Neural progenitor cell (in vitro differentiated cells): Measurements from ENCODE around the gene C10orf71. TPM values are rescaled to one million over a fixed set of nuclear protein-coding genes. Genes with fewer than 3 reads are reported as not detected.

Experiments used
- DNase-seq: peaks from one replicate; pipeline ENCODE4 v3.0.0-alpha.2; 2016; ENCODE audit warnings: low spot score
- H2AFZ ChIP-seq: fragments of 200-600 bp; sonication (generic); replicated peaks from 2 replicates; pipeline ENCODE4 v1.6.1; 2016; ENCODE audit warnings: antibody characterized with exemption
- H3F3A ChIP-seq: fragments of 200-600 bp; sonication (generic); 2 replicates; pipeline ENCODE4 v1.6.1; 2016; ENCODE audit warnings: antibody characterized with exemption, low read depth
- H3K27ac ChIP-seq: fragments of 200-600 bp; sonication (generic); 2 replicates; pipeline ENCODE4 v1.5.1; 2016; ENCODE audit warnings: mild to moderate bottlenecking
- H3K27me3 ChIP-seq: fragments of 200-600 bp; sonication (generic); 2 replicates; pipeline ENCODE4 v1.6.1; 2016; ENCODE audit warnings: mild to moderate bottlenecking, moderate library complexity
- H3K36me3 ChIP-seq: fragments of 200-600 bp; sonication (generic); 2 replicates; pipeline ENCODE4 v1.5.1; 2016
- H3K4me1 ChIP-seq: fragments of 200-600 bp; sonication (generic); 2 replicates; pipeline ENCODE4 v1.6.1; 2016; ENCODE audit warnings: mixed run types
- H3K4me2 ChIP-seq: fragments of 200-600 bp; sonication (generic); 2 replicates; pipeline ENCODE4 v1.6.1; 2016
- H3K4me3 ChIP-seq: fragments of 200-600 bp; sonication (generic); 2 replicates; pipeline ENCODE4 v1.5.1; 2016
- H3K79me2 ChIP-seq: fragments of 200-600 bp; sonication (generic); 2 replicates; pipeline ENCODE4 v1.6.1; 2016; ENCODE audit warnings: low read depth
- H3K9ac ChIP-seq: fragments of 200-600 bp; sonication (generic); 2 replicates; pipeline ENCODE4 v1.6.1; 2016
- H3K9me3 ChIP-seq: fragments of 200-600 bp; sonication (generic); 2 replicates; pipeline ENCODE4 v1.5.1; 2016; ENCODE audit warnings: low read depth
- H4K20me1 ChIP-seq: fragments of 200-600 bp; sonication (generic); 2 replicates; pipeline ENCODE4 v1.6.1; 2016; ENCODE audit warnings: low read depth
- H3K27ac Mint-ChIP-seq: 3 replicates; pipeline ENCODE4 v1.8.0; 2021; ENCODE audit warnings: mixed read lengths
- H3K27me3 Mint-ChIP-seq: 2 replicates; pipeline ENCODE4 v1.8.0; 2022; ENCODE audit warnings: low read depth, mild to moderate bottlenecking, inconsistent platforms, moderate library complexity, mixed read lengths; ENCODE audit not compliant: insufficient read depth
- H3K36me3 Mint-ChIP-seq: 3 replicates; pipeline ENCODE4 v1.8.0; 2021; ENCODE audit warnings: mixed read lengths
- H3K4me1 Mint-ChIP-seq: 3 replicates; pipeline ENCODE4 v1.8.0; 2021; ENCODE audit warnings: mixed read lengths
- H3K4me3 Mint-ChIP-seq: 3 replicates; pipeline ENCODE4 v1.8.0; 2021; ENCODE audit warnings: mild to moderate bottlenecking, moderate library complexity, mixed read lengths
- H3K9me3 Mint-ChIP-seq: 3 replicates; pipeline ENCODE4 v1.8.0; 2020; ENCODE audit warnings: mixed read lengths
- CTCF ChIP-seq: fragments of 200-600 bp; sonication (generic); IDR thresholded peaks from 2 replicates; pipeline ENCODE4 v1.5.1; 2017; ENCODE audit warnings: antibody characterized with exemption, mild to moderate bottlenecking
- EZH2 ChIP-seq: fragments of 200-600 bp; sonication (generic); IDR thresholded peaks from 2 replicates; pipeline ENCODE4 v1.6.1; 2017; ENCODE audit warnings: antibody characterized with exemption, mild to moderate bottlenecking, moderate library complexity
- EZH2phosphoT487 ChIP-seq: fragments of 200-600 bp; sonication (generic); IDR thresholded peaks from 2 replicates; pipeline ENCODE4 v1.6.1; 2017; ENCODE audit warnings: antibody characterized with exemption
- total RNA-seq: library from RNA; depleted of rRNA; stranded (reverse); fragments of >200 nt; gene quantifications from 2 replicates; pipeline ENCODE4 v1.2.3, GENCODE V29; 2015; ENCODE audit warnings: low replicate concordance

C10orf71 gene
- total RNA-seq, 1 donor from 2014 or later = not detected

- H3K4me3 Mint-ChIP-seq = no peak overlapping the region
- no peaks in the 10 kb centered on the region for H3K4me1 ChIP-seq
- H4K20me1 ChIP-seq = no peaks in the 10 kb centered on the region
- H3K79me2 ChIP-seq = no peaks in the 10 kb centered on the region
- no peaks in the 10 kb centered on the region for H3F3A ChIP-seq
- H3K9me3 ChIP-seq = no peaks in the 10 kb centered on the region
- no peaks in the 10 kb centered on the region for H3K9me3 Mint-ChIP-seq
- H2AFZ ChIP-seq = no peak overlapping the region
- H3K4me2 ChIP-seq = no peak overlapping the region
- H3K27ac ChIP-seq = no peak overlapping the region
- no peaks in the 10 kb centered on the region for H3K36me3 Mint-ChIP-seq
- no peaks in the 10 kb centered on the region for H3K4me1 Mint-ChIP-seq
- H3K36me3 ChIP-seq = no peaks in the 10 kb centered on the region
- no peak overlapping the region for H3K9ac ChIP-seq
- peaks cover 4% of the 10 kb centered on the region for H3K27me3 Mint-ChIP-seq
- TF ChIP-seq EZH2phosphoT487 = no peak
- TF ChIP-seq CTCF = no peak
- H3K27ac Mint-ChIP-seq = no peak overlapping the region
- no peak for DNase-seq
- H3K4me3 ChIP-seq = no peak overlapping the region
- H3K27me3 ChIP-seq = no peaks in the 10 kb centered on the region
Observed at GRCh38 chr10:49314806-49315205, 15.8 kb downstream of the C10orf71 start.

- H3K79me2 ChIP-seq = no peaks in the 10 kb centered on the region
- TF ChIP-seq EZH2 (no peak), EZH2phosphoT487 (no peak), CTCF (no peak)
- H3K4me2 ChIP-seq = no peak overlapping the region
- H3K4me1 Mint-ChIP-seq = no peaks in the 10 kb centered on the region
- H4K20me1 ChIP-seq = no peaks in the 10 kb centered on the region
- no peaks in the 10 kb centered on the region for H3K27me3 ChIP-seq
- no peaks in the 10 kb centered on the region for H3K4me1 ChIP-seq
- H3K9ac ChIP-seq = no peak overlapping the region
- H3K36me3 ChIP-seq = no peaks in the 10 kb centered on the region
- no peaks in the 10 kb centered on the region for H3K36me3 Mint-ChIP-seq
- H2AFZ ChIP-seq = no peak overlapping the region
- no peaks in the 10 kb centered on the region for H3K9me3 Mint-ChIP-seq
- peaks cover 2% of the 10 kb centered on the region for H3K27me3 Mint-ChIP-seq
- H3K4me3 Mint-ChIP-seq = no peak overlapping the region
- no peak for DNase-seq
- H3K27ac ChIP-seq = no peak overlapping the region
- no peaks in the 10 kb centered on the region for H3F3A ChIP-seq
- no peaks in the 10 kb centered on the region for H3K9me3 ChIP-seq
- H3K27ac Mint-ChIP-seq = no peak overlapping the region
- no peak overlapping the region for H3K4me3 ChIP-seq
Observed at GRCh38 chr10:49318028-49318427, 19.1 kb downstream of the C10orf71 start.

- H3K4me1 ChIP-seq = no peaks in the 10 kb centered on the region
- no peaks in the 10 kb centered on the region for H3K79me2 ChIP-seq
- H2AFZ ChIP-seq = no peak overlapping the region
- H3K4me2 ChIP-seq = no peak overlapping the region
- no peak for TF ChIP-seq EZH2phosphoT487
- TF ChIP-seq EZH2 = no peak
- no peak for TF ChIP-seq CTCF
- H3K27me3 ChIP-seq = no peaks in the 10 kb centered on the region
- Mint-ChIP-seq H3K9me3 (no peaks in the 10 kb centered on the region), H3K36me3 (no peaks in the 10 kb centered on the region), H3K27ac (no peak overlapping the region), H3K27me3 (peaks cover 1% of the 10 kb centered on the region), H3K4me1 (no peaks in the 10 kb centered on the region), H3K4me3 (no peak overlapping the region)
- no peak overlapping the region for H3K4me3 ChIP-seq
- DNase-seq = no peak
- H3K36me3 ChIP-seq = no peaks in the 10 kb centered on the region
- no peaks in the 10 kb centered on the region for H3K9me3 ChIP-seq
- no peaks in the 10 kb centered on the region for H4K20me1 ChIP-seq
- H3K9ac ChIP-seq = no peak overlapping the region
- no peaks in the 10 kb centered on the region for H3F3A ChIP-seq
- H3K27ac ChIP-seq = no peak overlapping the region
Observed at GRCh38 chr10:49318755-49319154, 19.8 kb downstream of the C10orf71 start.

- Histone ChIP-seq H3K4me3 (no peak overlapping the region), H3K4me1 (no peaks in the 10 kb centered on the region), H3K27ac (no peak overlapping the region), H3F3A (no peaks in the 10 kb centered on the region), H3K4me2 (no peak overlapping the region), H4K20me1 (no peaks in the 10 kb centered on the region), H3K79me2 (no peaks in the 10 kb centered on the region), H3K9ac (no peak overlapping the region), H3K9me3 (no peaks in the 10 kb centered on the region), H3K36me3 (no peaks in the 10 kb centered on the region), H2AFZ (no peak overlapping the region), H3K27me3 (no peaks in the 10 kb centered on the region)
- no peaks in the 10 kb centered on the region for H3K36me3 Mint-ChIP-seq
- H3K27me3 Mint-ChIP-seq = no peaks in the 10 kb centered on the region
- H3K4me3 Mint-ChIP-seq = no peak overlapping the region
- TF ChIP-seq EZH2 = no peak
- no peak for TF ChIP-seq CTCF
- no peak for TF ChIP-seq EZH2phosphoT487
- no peaks in the 10 kb centered on the region for H3K4me1 Mint-ChIP-seq
- no peaks in the 10 kb centered on the region for H3K9me3 Mint-ChIP-seq
- H3K27ac Mint-ChIP-seq = no peak overlapping the region
- no peak for DNase-seq
Observed at GRCh38 chr10:49319206-49319605, 20.2 kb downstream of the C10orf71 start.
